ENCODE data around the gene PPM1A.

GRCh38 chr14:60245380-60246177 is 3.4 kb upstream of the PPM1A start:
- TF ChIP-seq CTCF (IDR thresholded peaks at IDR 0.05) (no peak), EZH2 (IDR thresholded peaks at IDR 0.05; ENCODE audit: borderline replicate concordance, insufficient read depth, low read depth, low read length, poor library complexity, severe bottlenecking) (no peak)

Measured in B cell (primary cell).